NCI-H345 treated with DMSO at 0.1 percent for 48 hours (cell line): ENCODE results near the gene BDKRB2.

Source experiments
- DNase-seq: peaks from one replicate; lab custom pipeline; 2025; ENCODE audit not compliant: unreplicated experiment; lab: John Stamatoyannopoulos, UW

The BDKRB2 gene

DNA sequence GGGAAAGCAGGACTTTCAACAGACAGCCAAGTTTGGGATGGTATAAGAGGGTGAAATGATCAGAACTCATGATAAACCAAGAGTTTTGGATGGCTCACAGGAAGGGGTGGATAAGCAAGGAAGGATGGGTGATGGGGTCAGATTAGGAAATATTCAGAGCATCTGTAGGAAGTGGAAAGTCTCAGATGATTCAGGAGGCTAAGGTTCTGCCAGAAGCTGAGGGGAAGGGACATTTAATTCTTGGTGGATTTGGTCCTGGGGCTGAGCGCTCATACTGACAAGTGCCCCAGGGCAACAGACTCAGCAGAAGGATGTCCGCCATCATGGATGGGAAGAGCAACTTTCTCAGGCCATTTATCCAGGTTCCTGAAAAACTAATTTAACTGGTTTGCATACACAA is 28.4 kb upstream of the BDKRB2 start:
- no peak for DNase-seq

- no peak for DNase-seq
Measured at GRCh38 chr14:96176811-96177211, 27.8 kb upstream of the BDKRB2 start.

- no peak for DNase-seq
Measured at GRCh38 chr14:96177766-96178375, 26.8 kb upstream of the BDKRB2 start.

- DNase-seq: no peak
Measured at GRCh38 chr14:96178461-96179321, 25.9 kb upstream of the BDKRB2 start.

- DNase-seq: no peak
Measured at GRCh38 chr14:96180043-96180874, 24.4 kb upstream of the BDKRB2 start.

DNA sequence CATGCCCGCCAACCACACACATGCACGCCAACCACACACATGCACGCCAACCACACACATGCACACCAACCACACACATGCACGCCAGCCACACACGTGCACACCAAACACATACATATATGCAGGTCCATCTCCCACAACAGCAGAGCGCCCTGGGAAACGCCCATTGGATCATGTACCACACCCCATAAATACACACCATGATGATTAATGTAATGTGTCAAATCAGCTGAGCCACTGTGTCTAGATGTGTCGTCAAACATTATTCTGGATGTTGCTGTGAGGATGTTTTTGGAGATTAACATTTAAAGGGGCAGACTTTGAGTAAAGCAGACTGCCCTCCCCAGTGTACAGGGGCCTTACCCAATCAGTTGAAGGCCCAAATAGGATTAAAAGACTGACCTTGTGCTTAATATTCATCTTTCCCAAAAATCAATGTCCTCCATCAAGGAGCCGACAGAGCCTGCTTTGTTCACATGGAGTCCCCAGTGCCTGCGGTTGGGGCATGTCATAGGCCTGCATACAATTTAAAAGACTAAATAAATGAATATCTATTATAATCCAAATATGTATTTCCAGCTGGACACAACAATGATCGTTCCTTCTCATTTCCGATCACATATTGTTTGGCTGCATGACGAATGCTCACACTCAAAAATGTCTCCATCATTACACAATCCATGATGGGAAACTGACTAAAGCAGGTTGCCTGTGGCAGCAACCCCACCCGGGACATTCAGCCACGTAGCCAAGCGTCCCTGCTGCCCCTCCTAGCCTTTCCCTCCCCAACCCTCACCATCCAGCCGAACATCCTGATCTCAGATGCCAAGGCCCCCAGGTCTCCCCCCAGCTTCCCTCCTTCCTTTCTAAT is 23.2 kb upstream of the BDKRB2 start:
- DNase-seq: no peak

GRCh38 chr14:96182546-96182945 is 22.1 kb upstream of the BDKRB2 start:
- no peak for DNase-seq

- no peak for DNase-seq
Measured at GRCh38 chr14:96184737-96185136, 19.9 kb upstream of the BDKRB2 start.

DNA sequence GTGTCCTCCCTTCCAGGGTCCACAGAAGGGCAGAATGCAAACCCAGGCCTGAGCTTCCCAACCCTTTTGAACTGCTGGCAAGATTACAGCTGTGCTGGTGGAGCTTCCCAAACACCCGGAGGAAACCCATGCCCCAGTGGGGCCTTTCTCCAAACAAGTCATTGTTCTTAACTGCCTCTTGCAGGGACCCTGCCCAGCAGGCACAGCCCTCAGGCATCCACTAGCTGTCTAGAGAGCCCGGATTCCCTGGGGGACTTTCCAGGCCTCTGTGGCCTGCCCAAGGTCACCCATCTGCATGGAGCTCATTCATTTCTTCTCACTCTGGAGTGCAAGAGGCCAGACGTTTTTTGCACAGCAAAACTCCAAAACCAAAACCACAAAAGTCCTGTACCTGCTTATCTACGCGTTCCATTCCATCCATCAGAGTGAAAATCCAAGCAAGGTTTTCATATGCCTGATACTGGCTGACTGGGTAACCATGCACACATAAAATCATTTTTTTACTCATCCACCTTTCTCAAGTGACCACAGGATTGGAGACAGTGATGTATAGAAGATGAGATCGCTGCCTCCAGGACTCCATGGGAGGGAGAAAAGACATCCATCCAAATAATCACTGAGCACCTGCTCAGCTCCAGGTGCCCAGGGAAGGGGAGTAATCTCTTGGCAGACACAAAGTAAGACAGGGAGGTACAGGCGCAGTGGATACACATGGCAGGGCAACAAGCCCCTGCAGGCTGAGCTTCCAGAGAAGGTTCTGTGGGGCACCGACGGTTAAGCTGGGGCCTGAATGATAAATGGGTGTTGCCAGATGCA is 17.2 kb upstream of the BDKRB2 start:
- DNase-seq: no peak

- DNase-seq: no peak
Measured at GRCh38 chr14:96189281-96189711, 15.3 kb upstream of the BDKRB2 start.

DNA sequence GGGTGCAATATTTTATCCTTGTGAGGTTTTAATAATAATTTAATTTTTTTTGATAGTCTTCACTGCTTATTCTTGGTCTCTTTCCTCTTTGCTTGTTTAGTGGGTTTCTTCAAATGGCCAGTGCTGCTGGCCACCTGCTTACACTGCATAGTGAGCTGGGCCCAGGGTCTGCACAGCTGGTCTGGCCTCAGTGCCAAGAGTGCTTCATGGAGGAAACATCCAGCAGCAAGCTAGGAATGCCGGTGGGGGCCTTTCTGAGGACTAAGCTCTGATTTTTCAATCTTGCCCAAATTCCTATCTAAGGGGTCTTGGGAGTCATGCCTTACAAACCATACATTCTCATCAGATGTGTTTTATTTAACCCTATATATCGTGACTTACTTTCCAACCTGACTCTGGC is 13.3 kb upstream of the BDKRB2 start:
- DNase-seq: no peak

- DNase-seq: no peak
Measured at GRCh38 chr14:96191841-96192462, 12.7 kb upstream of the BDKRB2 start.

DNA sequence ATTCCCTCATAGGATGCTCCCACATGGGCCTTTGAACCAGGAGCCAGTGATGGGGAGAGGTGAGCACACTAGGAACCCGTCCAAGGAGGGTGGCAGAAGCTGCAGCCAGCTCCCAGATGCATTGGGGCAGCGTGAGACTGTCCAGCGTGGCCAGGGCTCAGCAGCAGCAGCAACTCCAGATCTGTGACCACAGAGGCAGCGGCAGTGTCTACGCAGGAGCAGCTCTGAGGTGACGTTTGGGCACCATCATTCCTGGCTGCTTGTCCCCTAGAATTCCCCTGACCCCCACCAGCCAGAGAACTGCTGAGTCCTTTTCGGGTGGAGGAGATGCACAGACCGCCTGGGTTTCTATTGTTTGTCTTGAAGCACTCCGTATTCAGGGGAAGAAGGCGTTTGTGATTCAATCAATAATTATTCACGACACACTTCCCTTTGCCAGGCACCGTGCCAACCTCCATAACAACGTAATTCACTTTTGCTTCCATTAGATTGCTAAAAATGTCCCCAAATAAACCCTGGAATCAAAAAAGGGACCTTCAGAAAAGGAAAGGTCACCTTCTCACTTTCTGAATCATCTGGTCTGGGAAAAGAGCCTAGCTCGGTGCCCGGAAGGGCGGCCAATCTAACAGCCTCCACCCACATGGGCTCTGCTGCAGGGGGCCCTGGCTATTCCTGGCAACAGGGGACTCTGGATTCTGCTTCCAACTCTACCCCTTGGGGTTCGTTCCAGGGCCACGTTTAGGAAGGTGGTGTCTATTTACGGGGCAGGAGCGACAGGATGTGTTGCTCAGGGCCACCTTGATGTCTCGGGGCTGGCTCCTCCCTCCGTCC is 11.4 kb upstream of the BDKRB2 start:
- peak; percentile 50 for DNase-seq

DNA sequence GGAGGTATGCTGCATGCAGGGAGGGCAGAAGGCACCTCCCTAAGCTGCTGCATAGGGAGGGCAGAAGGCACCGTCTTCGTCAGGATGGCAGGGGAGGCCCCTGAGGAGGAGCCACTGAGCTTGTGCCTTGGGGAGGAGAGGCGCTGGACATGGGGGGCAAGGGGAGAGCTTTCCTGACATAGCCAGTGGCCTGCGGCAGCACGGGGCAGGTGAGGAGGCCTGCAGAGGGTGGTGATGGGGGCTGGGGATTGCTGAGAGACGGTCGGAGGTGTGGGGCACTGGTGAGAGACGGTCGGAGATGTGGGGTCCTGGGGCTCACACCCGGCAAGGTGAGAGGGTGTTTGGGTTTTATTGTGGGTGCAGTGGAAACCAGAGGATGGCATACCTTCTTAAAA is 10.4 kb upstream of the BDKRB2 start:
- DNase-seq: no peak

DNA sequence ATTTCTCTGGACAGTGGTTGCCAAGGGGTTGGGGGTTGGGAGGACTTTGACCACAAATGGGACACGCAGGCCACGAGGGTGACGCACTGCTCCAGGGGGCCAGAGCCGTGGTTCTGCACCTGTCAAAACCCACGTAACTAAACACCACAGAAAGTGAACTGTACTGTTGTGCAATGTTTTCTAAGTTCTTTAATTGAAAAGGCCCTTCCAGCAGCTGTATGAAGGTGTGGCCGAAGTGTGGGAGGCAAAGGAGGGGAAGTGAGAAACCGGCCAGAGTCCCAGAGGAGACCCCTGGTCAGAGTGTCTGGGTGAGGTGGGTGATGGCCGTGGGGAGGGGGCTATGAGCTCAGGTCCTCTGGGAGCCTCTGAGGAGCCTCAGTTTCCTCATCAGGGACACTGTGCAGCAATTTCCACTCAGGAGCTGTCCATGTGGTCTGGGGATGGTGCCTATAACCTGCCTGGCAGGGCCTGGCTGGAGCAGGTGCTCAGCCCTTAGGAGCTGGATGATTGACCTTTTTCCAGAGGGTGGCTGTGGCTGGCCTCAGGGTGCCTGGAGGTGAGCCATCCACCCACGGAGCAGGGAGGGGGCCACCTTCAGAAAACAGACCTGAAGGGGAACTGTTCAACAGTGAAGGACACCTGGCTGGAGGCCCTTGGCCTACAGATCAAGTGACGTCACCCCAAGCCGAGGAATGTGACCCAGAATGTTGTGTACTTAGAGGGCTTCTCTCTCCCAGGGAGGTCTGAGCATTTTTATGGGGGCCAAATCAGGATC is 9.8 kb upstream of the BDKRB2 start:
- no peak for DNase-seq

GRCh38 chr14:96195441-96196081 is 9.1 kb upstream of the BDKRB2 start:
- DNase-seq: peak; percentile 21

DNA sequence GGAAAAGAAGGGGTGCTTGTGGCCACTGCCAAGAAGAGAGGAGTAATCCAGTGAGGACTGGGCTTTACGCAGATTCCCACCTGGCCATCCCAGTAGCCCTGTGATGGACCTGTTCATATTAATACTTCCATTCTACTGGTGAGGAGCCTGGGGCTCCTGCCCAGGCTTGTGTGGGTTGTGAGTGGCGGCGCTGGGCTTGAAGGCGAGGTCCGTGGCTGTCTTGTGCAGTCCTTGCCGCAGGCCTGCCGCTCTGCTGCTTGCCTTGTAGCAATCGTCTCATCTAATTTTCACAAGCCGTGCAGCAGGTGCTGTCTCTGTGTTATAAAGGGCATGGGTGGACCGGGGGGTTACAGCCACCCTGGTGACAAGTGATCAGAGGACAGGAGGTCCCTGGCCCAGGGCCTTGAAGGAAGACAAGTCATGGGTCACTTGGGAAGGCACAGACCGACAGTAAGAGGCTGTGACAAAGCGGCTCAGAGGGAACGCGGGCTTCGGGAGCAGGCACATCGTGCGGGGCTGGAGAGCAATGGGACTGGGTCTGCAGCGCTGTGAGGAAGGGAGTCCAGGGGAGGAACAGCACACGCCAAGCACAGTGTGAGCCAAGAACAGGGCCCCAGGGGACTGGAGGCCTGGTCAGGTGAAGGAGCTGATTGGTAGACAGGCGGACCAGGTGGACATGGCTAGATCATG is 7.3 kb upstream of the BDKRB2 start:
- DNase-seq: no peak
